ENCODE data around the gene SMIM35.
"Not testable (repeated sequence)": the region's sequence is repeated elsewhere in the genome, so short reads cannot be mapped to it uniquely, and the experiment has no call there.

SMIM35 gene

DNA sequence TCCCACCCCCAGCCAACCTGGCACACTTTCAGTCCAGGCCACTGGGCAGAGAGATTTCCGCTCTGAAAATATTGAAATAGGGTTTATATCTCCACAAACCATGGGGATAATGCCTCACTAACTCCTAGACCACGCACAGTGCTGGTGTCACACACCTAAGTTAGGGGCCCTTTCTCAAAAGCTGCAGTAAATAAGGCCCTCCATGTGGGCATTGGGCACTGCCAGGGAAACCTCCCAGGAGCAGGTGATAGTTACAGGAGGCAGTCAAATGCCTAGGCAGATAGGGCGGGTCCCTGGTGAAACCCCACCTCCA lies 103.6 kb downstream of the SMIM35 start:
- no peak for DNase-seq (ENCODE audit: low spot score)

DNA sequence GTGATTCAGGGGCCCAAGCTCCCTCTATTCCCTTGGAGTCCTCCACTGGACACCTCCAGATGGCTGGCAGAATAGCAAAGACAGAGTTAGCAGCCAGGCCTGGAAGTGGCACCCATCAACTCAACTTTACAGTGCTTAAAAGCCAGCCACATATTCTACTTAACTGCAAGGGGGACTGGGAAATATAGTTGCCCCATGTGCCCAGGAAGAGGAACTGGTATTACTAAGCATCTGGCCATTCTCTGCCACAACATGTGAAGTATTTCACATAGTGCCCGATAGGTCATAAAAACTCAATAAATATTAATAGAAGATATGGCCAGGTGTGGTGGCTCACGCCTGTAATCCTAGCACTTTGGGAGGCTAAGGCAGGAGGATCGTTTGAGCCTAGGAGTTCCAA lies 106.0 kb downstream of the SMIM35 start:
- no peak for DNase-seq (ENCODE audit: low spot score)

DNA sequence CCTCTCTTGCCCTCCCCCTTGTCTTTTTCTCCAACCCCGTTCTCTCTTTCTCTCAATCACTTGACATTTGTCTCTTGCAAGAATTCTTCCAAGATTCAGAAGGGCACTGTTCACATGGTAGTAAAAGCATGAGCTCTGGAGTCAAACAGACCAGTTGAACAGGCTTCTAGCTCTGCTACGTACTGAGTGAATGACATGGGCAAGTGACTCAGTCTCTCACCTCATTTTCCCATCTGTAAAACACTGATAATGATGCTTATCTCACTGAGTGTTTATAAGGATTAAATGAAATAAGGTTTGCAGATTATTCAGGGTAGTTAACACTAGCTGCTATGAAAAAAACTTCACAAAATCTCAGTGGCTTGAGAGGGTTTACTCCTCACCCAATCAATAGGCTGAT lies 106.5 kb downstream of the SMIM35 start:
- no peak for DNase-seq (ENCODE audit: low spot score)

DNA sequence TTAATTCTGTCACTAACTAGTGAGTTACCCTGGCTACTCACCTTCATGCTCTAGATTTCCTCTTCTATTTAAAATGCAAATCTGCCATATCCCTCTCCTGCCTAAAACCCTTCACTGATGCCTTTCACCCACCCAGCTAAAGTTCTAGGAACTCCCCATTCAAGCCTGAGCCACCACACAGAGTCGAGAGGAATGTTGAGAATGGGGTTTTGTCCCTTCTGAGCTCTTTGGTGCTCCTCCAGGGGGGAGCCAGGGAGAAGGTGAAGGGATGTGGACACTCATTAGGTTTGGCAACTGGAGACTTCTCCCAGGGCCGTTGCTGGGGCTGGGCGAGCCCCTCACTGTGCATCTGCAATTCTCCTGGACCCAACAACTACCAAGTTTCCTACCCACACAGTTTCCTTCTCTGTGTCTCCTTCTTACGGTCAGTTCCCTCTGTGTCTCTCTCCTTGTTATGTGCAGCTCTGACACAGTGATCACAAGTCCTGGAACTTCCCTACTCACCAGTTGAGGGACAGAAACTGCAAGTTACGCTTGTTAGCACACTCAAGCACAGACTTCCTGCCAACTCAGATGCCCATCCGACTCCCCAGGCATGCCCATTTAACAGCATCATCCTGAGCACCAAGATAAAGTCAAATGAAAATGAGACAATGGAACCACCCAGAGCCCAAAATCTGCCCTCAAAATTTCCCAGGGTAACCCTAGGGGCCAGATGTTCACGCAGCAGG lies 107.1 kb downstream of the SMIM35 start:
- no peak for DNase-seq (ENCODE audit: low spot score)

DNA sequence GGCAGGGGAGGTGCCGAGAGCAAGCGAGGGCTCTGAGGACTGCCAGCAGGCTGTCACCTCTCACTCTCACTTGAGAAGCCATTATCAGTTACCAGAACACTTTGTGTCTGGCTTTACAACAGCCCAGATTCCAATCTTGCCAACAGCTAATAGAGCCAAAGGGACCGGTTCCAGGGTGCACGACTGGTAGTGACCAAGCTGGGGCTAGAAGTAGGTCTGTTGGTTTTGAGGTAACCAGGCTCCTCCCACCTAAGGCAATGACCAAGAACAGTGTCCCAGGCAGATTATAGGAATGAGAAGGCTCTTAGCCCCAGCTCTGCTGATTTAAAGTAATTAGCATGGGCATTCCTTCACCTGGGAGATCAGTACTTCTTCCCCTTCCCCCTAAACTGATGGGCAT lies 107.8 kb downstream of the SMIM35 start:
- no peak for DNase-seq (ENCODE audit: low spot score)

DNA sequence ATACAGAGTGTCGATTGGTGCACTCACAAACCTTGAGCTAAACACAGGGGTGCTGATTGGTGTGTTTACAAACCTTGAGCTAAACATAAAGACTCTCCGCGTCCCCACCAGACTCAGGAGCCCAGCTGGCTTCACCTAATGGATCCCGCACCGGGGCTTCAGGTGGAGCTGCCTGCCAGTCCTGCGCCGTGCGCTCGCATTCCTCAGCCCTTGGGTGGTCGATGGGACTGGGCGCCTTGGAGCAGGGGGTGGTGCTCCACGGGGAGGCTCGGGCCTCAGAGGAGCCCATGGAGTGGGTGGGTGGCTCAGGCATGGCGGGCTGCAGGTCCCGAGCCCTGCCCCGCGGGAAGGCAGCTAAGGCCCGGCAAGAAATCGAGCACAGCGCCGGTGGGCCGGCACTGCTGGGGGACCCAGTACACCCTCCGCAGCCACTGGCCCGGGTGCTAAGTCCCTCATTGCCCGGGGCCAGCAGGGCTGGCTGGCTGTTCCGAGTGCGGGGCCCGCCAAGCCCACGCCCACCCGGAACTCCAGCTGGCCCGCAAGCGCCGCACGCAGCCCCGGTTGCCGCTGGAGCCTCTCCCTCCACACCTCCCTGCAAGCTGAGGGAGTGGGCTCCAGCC lies 108.4 kb downstream of the SMIM35 start:
- not testable (repeated sequence) for DNase-seq (ENCODE audit: low spot score)

DNA sequence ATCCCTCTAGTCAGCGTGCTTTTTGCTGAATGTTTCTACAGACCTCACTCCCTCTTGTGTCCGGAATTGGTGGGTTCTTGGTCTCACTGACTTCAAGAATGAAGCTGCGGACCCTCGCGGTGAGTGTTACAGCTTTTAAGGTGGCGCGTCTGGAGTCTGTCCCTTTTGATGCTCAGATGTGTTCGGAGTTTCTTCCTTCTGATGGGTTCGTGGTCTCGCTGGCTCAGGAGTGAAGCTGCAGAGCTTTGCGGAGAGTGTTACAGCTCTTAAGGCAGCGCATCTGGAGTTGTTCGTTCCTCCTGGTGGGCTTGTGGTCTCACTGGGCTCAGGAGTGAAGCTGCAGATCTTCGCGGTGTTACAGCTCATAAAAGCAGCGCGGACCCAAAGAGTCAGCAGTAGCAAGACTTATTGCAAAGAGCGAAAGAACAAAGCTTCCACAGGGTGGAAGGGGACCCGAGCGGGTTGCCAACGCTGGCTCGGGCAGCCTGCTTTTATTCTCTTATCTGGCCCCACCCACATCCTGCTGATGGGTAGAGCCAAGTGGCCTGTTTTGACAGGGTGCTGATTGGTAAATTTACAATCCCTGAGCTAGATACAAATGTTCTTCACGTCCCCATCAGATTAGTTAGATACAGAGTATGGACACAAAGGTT lies 109.0 kb downstream of the SMIM35 start:
- DNase-seq (ENCODE audit: low spot score), result not testable (repeated sequence)

DNA sequence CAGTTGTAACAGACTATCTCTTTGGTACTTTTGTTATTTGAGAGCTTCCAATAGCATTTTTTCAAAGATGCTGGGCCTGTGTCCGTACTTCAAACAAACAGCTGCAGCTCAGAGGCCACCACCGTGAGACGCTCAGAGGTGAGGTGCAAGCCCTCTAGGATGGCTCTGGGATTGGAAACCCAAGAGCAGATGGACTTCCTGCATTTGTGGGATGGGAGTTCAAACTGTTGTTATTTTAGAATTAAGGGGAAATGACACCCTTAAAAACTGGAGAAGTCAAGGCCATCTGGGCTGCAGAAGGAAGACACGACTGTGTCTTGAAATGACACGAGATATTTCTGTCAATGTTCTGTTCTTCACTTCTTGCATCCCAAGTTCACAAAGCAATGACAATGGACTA lies 109.7 kb downstream of the SMIM35 start:
- DNase-seq (ENCODE audit: low spot score), result no peak

DNA sequence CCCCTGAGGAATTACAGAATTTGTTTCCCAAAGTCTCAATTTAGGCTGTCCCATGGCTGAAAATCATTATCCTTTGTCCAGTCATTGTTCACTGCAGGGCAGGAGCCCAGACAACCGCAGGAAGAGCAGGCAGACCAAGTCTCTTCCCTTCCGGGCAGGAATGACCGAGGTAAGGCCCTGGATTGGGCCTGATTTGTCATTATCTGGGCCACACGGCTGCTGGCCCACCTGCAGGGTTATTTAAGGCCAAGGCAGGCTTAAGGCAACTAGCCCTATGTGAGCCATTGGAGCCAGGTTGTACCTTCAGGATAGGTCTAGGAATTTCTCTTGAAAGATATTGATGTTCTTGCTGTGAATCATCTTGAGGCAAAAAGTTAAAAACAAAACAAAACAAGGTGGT lies 110.3 kb downstream of the SMIM35 start:
- no peak for DNase-seq (ENCODE audit: low spot score)

DNA sequence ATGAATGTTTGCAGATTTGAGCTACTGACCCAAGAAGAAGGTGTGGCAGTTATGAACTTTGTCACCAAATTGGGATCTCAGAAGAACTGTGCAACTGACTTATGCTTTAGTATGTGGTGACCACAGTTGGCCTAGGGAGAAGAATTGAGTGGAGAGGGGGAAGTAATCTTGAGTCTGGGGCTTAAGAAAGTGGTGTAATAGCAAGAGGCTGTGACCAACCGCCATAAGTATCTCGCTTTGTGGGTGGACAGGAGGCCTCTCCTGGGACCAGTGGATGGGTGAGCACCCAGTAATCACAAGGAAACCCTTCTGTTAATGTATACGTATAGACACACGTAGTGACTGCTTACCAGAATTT lies 113.3 kb downstream of the SMIM35 start:
- DNase-seq (ENCODE audit: low spot score), result no peak

DNA sequence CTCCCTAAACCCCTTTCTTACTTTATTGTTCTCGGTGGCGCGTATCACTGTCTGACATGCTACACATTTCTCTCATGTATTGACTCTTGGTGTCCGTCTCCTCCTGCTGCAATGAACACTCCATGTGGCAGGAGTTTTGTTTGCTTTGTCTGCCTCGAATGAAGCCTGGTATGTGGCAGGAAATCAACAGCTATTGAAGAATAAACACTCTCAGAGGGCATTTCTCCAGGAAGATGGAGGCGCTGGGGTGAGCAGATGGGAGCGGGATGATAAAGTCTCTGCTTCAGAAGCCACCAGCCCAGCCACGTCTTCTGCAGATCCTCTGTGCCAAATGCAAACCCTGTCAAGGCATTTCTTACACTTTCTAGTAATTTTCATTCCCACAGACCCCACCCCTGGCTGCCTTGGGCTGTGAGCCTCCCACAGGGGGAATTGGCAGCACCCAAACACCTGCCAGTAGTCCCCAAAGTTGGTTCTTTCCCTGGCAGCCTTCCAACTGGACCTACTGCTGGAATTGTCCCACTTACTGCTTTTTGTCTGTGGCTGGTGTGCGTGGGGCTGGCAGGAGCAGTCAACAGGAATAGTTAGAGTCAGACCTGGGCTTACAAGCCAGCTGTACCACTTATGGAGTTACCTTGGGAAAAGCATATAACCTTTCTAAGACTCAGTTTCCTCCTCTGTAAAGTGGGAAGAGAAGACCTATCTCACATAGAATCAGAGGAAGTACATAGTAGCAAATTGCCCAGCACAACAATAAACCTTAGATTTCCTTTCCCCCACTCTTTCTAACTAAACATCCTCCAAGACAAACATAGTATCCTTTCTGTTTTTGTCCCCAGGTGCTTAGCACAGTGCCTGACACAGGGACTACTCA lies 113.9 kb downstream of the SMIM35 start:
- DNase-seq (ENCODE audit: low spot score), result no peak

DNA sequence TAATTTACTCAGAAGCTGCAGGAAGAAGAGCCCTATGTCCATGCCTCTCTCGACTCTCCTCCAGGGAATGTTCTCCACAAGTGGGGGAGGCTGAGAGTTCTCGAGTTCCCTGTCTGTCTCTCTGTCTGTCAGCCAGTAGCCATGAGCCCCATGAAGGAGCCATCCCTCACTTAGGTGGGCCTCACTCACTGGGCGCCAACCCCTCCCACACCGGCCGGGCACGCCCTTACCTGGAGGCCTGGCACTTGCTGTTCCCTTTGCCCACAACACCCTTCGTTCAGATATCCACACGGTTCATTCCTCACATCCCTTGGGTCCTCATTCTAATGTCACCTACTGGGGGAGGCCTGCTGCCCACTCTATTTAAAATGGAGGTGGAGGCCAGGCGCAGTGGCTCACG lies 114.7 kb downstream of the SMIM35 start:
- DNase-seq (ENCODE audit: low spot score), result no peak

DNA sequence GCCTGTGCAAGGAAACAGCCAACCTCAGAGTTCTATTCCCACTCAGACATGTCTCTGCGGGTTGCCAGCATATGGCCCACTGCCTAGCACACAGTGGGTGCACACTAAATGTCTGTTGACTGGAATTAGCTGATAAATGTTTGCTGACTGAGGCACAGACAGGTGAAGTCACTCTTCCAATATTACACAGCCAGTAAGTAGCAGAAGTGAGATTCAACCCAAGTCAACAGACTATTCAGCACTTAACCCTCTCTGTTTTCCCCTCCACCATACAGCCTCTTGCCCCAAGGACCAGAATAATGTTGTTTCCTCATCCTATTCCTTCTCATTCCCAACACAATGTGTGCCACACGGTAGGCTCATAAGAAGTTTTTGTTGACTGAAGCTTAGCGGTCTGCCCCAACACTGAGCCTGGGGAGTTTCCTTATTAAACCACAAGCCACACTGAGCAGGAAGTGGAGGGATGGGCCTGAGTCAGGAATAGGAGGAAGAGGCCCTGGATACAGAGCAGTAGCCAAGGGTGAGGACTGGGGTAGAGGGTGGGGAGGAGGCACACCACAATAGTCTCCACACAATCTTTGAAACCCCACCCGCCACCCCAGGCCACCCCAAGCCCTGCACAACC lies 116.3 kb downstream of the SMIM35 start:
- DNase-seq (ENCODE audit: low spot score), result no peak

DNA sequence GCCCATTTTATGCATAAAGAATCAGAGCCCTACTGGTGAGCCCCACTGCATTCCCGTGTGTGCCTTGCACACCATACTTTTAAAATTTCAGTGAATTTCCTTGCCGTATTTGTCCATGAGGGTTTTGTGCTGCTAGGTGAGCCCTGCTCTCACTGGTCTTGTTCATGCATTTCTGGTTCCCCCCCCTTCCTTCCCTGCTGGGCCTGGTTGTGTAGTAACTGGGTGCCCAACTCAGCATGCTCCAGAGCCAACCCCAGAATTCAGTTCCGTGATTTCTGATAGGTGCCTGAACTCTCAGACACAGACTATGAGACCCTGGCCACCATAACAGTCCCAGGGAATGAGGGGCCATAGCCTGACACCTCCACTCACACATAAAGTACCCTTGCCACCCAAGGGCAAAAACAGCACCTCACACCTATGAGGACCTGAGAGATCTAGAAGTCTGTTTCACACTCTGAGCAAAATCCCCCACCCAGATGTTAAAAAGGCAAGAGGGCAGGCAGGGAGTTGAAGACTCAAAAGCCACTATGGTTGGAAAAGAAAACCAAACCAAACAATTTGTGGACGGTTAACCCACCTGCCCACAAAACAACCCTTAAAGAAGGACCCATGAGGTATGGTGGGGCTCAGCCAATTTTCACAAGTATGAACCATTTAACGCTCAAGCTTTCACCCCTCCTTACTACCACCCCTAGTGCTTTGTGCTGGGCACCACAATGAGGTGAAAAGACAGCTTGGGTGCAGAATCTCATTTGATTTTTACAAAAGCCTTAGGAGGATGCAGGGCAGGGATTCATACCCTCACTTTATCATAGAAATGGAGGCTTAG lies 117.4 kb downstream of the SMIM35 start:
- no peak for DNase-seq (ENCODE audit: low spot score)

DNA sequence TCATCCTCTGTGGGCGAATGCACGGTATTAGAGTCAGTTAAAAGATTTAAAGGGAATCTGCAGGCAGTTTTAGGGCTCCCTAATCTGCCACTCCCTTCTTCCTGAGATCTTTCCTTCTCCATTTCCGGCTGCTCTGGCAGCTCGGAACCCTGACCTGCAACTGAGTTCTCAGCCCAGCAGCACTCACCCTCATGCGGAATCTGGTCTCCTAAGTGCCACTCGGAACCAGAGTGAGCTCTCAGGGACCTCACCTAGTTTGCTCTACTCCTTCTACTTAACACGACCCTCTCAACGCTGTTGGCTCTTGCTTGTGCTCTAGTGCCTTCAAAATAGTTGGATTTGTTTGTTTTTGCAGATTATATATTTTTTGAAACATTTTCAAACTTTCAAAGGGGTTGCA lies 119.9 kb downstream of the SMIM35 start:
- no peak for DNase-seq (ENCODE audit: low spot score)

DNA sequence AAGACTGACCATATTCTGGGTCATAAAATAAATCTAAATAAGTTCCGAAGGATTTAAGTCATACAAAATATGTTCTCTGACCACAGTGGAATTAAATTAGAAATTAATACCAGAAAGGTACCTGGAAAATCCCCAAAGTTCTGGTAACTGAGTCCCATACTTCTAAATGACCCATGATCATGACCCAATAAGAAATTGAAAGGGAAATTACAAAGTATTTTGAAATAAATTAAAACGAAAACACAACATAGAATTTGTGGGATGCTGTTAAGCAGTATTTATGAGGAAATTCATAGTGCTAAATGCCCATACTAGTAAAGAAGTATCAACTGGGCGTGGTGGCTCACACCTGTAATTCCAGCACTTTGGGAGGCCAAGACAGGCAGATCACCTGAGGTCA lies 123.9 kb downstream of the SMIM35 start:
- no peak for DNase-seq (ENCODE audit: low spot score)

DNA sequence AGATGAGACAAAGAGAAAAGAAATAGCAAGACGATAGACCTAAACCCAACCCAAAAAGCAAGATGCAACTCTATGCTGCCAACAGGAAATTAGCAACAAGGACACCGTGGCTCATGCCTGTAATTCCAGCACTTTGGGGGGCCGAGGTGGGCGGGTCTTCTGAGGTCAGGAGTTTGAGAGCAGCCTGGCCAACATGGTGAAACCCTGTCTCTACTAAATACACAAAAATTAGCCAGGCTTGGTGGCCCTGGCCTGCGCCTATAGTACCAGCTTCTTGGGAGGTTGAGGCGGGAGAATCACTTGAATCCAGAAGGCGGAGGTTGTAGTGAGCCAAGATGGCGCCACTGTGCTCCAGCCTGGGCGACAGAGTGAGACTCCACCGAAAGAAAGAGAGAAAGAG lies 124.9 kb downstream of the SMIM35 start:
- no peak for DNase-seq (ENCODE audit: low spot score)

DNA sequence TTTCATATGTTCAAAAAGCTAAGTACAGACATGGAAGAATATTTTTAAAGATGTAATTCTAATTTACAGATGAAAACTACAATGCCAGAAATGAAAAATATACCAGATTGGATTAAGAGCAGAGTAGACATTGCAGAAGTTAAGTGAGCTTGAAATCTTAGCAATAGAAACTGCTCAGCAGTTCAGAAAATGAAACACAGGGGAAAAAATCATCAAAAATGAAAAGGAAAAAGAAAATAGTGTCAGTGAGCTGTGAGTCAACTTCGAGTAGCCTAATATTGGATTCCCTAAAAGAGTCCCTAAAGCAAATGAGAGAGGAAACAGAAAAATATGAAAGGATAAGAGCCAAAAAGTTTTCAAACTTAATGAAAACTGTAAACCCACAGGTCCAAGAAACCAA lies 126.4 kb downstream of the SMIM35 start:
- no peak for DNase-seq (ENCODE audit: low spot score)

DNA sequence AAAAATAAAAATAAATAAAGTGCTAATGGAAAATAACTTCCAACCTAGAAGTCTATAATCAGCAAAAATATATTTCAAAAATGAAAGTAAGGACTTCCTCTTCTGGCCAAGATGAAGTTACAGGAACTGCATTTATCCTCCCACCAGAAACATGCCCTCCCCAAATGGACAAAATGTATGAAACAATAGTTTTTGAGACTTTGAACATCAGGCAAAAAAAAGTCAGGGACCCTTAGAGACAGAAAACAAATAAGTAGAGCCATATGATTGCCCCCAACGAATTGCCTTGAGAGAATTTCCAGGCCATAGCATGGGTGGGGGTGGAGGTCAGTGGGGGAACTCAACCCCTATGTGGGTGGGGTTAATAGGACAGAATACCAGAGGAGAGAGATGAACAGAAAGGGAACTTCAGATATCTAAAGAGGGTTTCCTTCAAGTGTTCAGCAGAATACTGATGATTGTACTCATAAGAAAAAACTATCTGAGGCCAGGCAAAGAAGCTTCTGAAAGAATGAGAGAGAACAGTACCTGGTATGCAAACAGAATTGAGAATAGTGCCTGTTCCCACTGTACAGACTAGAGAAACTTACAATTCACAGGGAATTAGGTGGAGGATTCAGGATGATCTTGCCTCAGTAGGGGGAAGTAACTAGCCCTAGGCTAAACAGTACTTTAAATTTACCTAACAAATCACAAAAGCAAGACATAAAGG lies 127.2 kb downstream of the SMIM35 start:
- DNase-seq (ENCODE audit: low spot score), result no peak

DNA sequence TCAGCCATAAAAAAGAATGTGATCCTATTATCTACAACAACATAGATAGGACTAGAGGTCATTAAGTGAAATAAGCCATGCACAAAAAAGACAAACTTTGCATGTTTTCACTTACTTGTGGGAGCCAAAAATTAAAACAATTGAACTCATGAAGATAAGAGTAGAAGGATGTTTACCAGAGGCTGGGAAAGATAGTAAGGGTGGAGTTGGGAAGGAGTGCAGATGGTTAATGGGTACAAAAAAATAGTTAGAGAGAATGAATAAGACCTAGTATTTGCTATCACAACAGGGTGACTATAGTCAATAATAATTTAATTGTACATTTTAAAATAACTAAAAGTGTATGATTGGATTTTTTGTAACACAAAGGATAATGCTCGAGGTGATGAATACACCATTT lies 127.8 kb downstream of the SMIM35 start:
- no peak for DNase-seq (ENCODE audit: low spot score)

Data from D341Med (cell line).